Activated CD4-positive, alpha-beta T cell treated with anti-CD3 and anti-CD28 coated beads, Interleukin-2, amount 10 ng/mL, durations not matched to agents 7 days and 5 days (primary cell): ENCODE data around the gene ROR2. TPM values are rescaled to one million over a fixed set of nuclear protein-coding genes. Genes with fewer than 3 reads are reported as not detected.

Source experiments
- CTCF ChIA-PET: fragments of 350-600 bp; sonication (Branson Sonifier 250); formaldehyde crosslinking; loops from one replicate; lab custom pipeline; 2021; ENCODE audit warnings: antibody characterized with exemption; lab: Charles Lee
- POLR2A ChIA-PET: fragments of 350-600 bp; sonication (Branson Sonifier 250); formaldehyde crosslinking; loops from one replicate; lab custom pipeline; 2021; ENCODE audit warnings: antibody characterized with exemption; lab: Charles Lee
- DNase-seq: peaks from one replicate; pipeline ENCODE4 v3.0.0-alpha.2; 2020
- H3K27ac Mint-ChIP-seq: one replicate; pipeline ENCODE4 v1.8.0; 2021; ENCODE audit warnings: mild to moderate bottlenecking, moderate library complexity, mixed read lengths
- H3K27me3 Mint-ChIP-seq: one replicate; pipeline ENCODE4 v1.8.0; 2021; ENCODE audit warnings: mixed read lengths
- H3K36me3 Mint-ChIP-seq: one replicate; pipeline ENCODE4 v1.8.0; 2021; ENCODE audit warnings: low read depth, mixed read lengths
- H3K4me1 Mint-ChIP-seq: one replicate; pipeline ENCODE4 v1.8.0; 2021; ENCODE audit warnings: mixed read lengths
- H3K4me3 Mint-ChIP-seq: one replicate; pipeline ENCODE4 v1.8.0; 2021; ENCODE audit warnings: mild to moderate bottlenecking, moderate library complexity, mixed read lengths
- H3K9me3 Mint-ChIP-seq: one replicate; pipeline ENCODE4 v1.8.0; 2021; ENCODE audit warnings: mixed read lengths
- total RNA-seq, 2 experiments: library from RNA; stranded (reverse); gene quantifications; one replicate each; pipeline ENCODE4 v1.2.3, GENCODE V29; 2021

The ROR2 gene
- total RNA-seq, 2 experiments from 2014 or later, result 0.48 to 0.55 TPM

DNA sequence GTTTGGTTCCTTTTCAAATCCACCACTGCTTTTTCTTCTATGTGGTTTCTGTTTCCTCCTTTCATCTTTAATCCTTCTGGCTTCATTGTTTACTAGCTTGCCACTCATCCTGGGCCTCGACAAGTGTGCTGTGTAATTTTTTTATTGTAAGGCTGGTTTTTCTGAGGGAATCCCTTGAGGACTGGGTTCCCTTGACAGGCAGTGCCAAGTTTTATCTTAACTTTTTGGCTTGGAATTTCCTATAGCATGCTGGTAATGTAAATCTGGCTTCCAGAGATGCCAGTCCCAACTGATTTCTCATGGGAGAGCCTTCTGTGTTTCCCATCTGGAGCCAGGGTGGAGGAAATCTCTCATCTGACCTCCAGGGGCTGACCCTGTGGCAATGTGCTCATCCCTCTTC, 184.7 kb downstream of the ROR2 start:
- H3K4me1 Mint-ChIP-seq, result no peaks in the 10 kb centered on the region
- H3K4me3 Mint-ChIP-seq, result no peak overlapping the region
- no peaks in the 10 kb centered on the region for H3K36me3 Mint-ChIP-seq
- no peaks in the 10 kb centered on the region for H3K9me3 Mint-ChIP-seq
- ChIA-PET POLR2A (no interaction called here), CTCF (no interaction called here)
- no peak overlapping the region for H3K27ac Mint-ChIP-seq
- H3K27me3 Mint-ChIP-seq, result peaks cover 44% of the 10 kb centered on the region
- DNase-seq, result no peak

DNA sequence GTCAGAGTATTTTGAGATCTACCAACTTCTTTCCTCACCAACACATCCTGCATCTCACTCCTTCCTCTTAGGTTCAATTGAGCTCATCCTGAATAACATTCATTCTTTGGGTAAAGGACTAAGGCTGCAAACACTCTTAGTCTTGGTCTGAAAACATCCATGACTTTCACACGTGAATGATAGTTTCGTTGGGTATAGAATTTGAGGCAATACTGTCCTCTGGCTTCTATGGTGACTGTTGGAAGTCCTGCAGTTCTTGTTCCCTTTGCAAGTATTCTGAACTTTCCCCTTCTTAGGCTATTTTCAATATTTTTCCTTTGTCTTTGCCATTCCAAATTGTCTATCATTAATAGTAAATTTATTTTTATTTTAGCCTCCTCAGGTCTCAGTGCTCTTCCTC, 185.4 kb downstream of the ROR2 start:
- CTCF ChIA-PET, result interaction anchor here (1.4 kb wide), 1 partner anchor 330 kb away, joined by 3 read pairs; no protein-coding TSS in a partner anchor
- Mint-ChIP-seq H3K4me3 (no peak overlapping the region), H3K27ac (no peak overlapping the region), H3K9me3 (no peaks in the 10 kb centered on the region), H3K27me3 (peaks cover 44% of the 10 kb centered on the region), H3K36me3 (no peaks in the 10 kb centered on the region), H3K4me1 (no peaks in the 10 kb centered on the region)
- POLR2A ChIA-PET, result no interaction called here
- DNase-seq, result no peak

DNA sequence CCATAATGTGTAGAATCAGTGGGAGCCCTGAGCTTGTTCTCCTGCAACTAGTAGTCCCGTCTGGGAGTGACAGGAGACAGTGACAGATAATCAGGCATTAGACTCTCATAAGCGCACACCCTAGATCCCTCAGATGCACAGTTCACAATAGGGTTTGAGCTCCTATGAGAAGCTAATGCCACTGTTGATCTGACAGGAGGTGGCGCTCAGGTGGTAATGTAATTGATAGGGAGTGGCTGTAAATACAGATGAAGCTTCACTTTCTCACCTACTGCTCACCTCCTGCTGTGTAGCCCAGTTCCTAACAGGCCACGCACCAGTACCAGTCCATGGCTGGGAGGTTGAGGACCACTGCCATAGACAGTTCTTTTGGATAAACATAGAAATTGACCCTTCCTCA, 188.7 kb downstream of the ROR2 start:
- Mint-ChIP-seq H3K36me3 (no peaks in the 10 kb centered on the region), H3K4me1 (no peaks in the 10 kb centered on the region), H3K27ac (no peak overlapping the region), H3K9me3 (no peaks in the 10 kb centered on the region), H3K4me3 (no peak overlapping the region), H3K27me3 (peaks cover 33% of the 10 kb centered on the region)
- no peak for DNase-seq
- ChIA-PET POLR2A (no interaction called here), CTCF (interaction anchor here (1.5 kb wide), 1 partner anchor 18 kb away, joined by 3 read pairs; no protein-coding TSS in a partner anchor)

DNA sequence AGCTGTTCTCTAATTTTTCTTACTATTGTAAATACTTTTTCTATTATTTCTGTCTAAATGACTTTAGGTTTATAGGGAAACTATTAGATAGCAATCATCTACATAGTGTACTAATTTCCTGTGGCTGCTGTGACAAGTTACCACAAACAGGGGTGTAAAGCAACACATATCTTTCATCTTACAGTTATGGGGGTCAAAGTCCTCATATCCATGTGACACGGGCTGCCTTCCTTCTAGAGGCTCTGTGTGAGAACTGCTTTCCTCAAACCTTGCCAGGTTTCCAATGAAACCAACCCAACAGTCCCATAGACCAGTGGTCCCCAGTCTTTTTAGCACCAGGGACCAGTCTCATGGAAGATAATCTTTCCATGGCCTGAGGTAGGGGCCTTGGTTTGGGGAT, 189.1 kb downstream of the ROR2 start:
- ChIA-PET POLR2A (no interaction called here), CTCF (interaction anchor here (1.5 kb wide), 1 partner anchor 19 kb away, joined by 3 read pairs; no protein-coding TSS in a partner anchor)
- H3K4me1 Mint-ChIP-seq, result no peaks in the 10 kb centered on the region
- H3K9me3 Mint-ChIP-seq, result no peaks in the 10 kb centered on the region
- no peak overlapping the region for H3K4me3 Mint-ChIP-seq
- H3K36me3 Mint-ChIP-seq, result no peaks in the 10 kb centered on the region
- DNase-seq, result no peak
- H3K27me3 Mint-ChIP-seq, result peaks cover 29% of the 10 kb centered on the region
- no peak overlapping the region for H3K27ac Mint-ChIP-seq

DNA sequence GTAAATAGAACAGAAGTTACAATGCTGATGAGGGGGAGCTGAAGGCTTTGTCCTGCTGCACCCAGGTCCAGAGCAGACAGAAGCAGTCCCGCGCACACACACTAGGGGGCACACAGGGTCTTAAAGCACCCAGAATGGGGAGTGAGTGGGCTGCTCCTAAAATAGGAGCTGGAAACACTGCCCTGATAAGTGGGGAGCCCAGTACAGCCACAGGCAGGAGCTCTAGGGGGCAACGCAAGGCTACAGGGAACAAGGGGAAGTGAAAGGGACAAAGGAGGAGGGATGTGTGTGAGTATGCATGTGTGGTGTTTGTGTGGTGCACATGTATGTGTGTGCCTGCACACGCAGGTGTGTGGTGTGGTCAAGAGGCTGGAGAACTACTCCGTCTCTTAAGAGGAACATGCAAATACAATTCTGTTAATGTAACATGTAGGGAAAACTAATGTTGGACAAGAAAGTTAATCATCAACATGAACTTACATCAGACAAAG, 191.5 kb downstream of the ROR2 start:
- Mint-ChIP-seq H3K4me1 (no peaks in the 10 kb centered on the region), H3K9me3 (no peaks in the 10 kb centered on the region), H3K27ac (no peak overlapping the region), H3K36me3 (no peaks in the 10 kb centered on the region), H3K4me3 (no peak overlapping the region), H3K27me3 (peaks cover 19% of the 10 kb centered on the region)
- ChIA-PET POLR2A (no interaction called here), CTCF (interaction anchor here (1.0 to 1.2 kb wide), 2 partner anchors 13 to 187 kb away, joined by 3 read pairs; no protein-coding TSS in a partner anchor)
- peak; percentile 44 for DNase-seq

DNA sequence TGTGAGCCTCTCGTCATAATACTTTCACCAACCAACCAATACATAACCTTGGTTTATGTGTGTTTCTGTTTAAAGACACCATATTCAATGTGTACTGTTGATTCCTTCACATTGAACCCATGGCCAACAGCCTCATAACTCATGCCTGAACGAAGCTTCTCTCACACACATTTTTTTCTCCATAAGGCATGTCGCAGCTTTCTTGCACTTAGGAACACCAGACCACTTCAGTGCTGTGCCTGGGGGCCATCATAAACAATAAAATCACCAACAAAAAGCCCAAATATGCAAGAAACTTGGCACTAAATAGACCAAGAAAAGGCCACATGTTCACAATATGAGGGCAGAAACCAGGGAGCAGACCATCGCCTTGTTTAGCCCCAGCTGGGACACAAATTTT, 192.2 kb downstream of the ROR2 start:
- Mint-ChIP-seq H3K4me1 (no peaks in the 10 kb centered on the region), H3K9me3 (no peaks in the 10 kb centered on the region), H3K36me3 (no peaks in the 10 kb centered on the region), H3K27ac (no peak overlapping the region), H3K4me3 (no peak overlapping the region), H3K27me3 (peaks cover 13% of the 10 kb centered on the region)
- DNase-seq, result no peak
- ChIA-PET POLR2A (no interaction called here), CTCF (interaction anchor here (0.8 to 1.2 kb wide), 2 partner anchors 14 to 218 kb away, joined by 3 read pairs; no protein-coding TSS in a partner anchor)

DNA sequence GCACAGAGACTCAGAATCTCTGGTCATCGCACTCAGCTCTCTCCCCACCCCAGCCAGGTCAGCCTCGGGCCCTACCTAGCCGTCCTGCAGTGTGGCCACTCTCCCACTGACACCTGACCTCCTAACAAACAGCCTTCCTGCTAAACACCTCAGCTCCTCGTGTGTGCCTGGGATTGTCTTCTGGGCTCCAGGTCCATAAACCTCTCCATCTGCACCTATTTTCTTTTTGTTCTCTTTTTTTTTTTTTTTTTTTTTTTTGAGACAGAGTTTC, 193.6 kb downstream of the ROR2 start:
- no peak for DNase-seq
- Mint-ChIP-seq H3K36me3 (no peaks in the 10 kb centered on the region), H3K4me3 (no peak overlapping the region), H3K4me1 (no peaks in the 10 kb centered on the region), H3K27ac (no peak overlapping the region), H3K27me3 (peaks cover 14% of the 10 kb centered on the region), H3K9me3 (no peaks in the 10 kb centered on the region)
- POLR2A ChIA-PET, result no interaction called here
- CTCF ChIA-PET, result no interaction called here

DNA sequence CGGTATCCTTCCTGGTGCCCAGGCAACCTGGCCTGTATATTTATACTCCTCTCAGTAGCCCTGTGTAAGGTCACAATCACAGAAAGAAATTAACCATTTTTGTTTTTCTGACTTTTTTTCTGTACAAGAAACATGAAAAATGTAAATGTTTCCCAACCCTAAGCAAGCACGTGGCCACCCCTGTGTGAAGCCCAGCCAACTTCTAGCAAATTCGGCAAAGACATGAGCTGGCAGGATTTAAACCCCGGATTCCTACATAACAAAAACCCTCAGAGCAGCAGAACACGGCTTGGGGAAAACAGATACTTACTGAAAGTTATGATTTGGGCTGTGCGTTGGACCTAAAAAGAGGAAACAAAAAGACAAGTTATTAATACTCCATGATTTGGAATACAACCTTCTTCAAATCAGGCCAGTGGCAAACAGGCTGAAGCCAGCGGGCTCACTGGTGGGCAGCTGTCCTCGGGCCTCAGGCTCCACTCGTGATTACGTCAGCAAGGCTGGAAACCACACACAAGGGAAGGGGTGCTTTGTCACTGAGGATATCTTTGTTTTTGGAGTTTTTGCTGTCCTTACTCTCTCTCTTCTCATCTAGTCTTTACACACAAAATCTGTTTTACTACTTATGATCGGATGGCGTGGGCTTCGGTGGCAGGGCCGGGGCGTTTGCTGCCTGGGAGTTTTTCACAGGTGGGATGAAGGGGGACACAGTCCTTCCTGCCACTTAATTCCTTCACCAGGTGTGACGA, 194.1 kb downstream of the ROR2 start:
- H3K4me1 Mint-ChIP-seq, result no peaks in the 10 kb centered on the region
- no peak overlapping the region for H3K4me3 Mint-ChIP-seq
- H3K27me3 Mint-ChIP-seq, result peaks cover 17% of the 10 kb centered on the region
- ChIA-PET CTCF (no interaction called here), POLR2A (no interaction called here)
- H3K27ac Mint-ChIP-seq, result no peak overlapping the region
- no peak for DNase-seq
- no peaks in the 10 kb centered on the region for H3K9me3 Mint-ChIP-seq
- no peaks in the 10 kb centered on the region for H3K36me3 Mint-ChIP-seq

DNA sequence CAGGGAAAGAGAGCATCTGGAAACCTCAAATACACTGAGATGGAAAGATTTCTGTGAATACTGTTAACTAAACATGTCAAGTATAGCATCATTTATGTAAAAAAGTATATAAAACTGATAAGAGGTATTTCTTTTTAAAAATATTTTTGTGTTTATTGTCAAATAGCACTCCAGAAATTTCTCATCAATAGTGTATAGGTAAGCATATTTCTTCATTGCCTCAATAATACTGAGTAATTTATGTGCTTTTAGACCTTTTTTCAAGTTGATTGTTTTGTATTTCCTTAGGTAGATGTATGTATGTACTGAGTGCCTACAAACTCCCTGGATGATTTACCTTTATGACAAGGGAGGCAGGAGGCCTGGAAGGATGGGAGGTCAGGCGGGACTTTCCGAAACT, 196.3 kb downstream of the ROR2 start:
- no peak for DNase-seq
- Mint-ChIP-seq H3K27me3 (peaks cover 25% of the 10 kb centered on the region), H3K9me3 (no peaks in the 10 kb centered on the region), H3K36me3 (no peaks in the 10 kb centered on the region), H3K27ac (no peak overlapping the region), H3K4me3 (no peak overlapping the region), H3K4me1 (no peaks in the 10 kb centered on the region)
- ChIA-PET CTCF (no interaction called here), POLR2A (no interaction called here)

DNA sequence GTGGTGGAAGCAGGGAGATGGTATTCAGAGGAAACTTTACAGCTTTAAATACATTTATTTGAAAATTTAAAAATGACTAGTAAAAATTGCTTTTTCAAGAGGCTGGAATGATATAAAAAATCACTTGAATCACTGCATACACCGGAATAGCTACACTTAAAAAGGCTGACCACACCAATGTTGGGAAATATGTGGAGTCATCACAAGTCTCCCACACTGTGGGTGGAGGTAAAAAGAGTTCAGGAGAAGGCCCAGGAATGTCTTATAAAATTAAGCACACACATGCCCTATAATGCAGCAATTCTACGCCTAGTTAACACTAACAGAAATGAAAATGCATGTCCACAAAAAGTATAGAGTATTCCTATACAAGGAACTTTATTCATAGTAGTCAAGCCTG, 198.1 kb downstream of the ROR2 start:
- Mint-ChIP-seq H3K27ac (no peak overlapping the region), H3K27me3 (peaks cover 31% of the 10 kb centered on the region), H3K9me3 (no peaks in the 10 kb centered on the region), H3K4me3 (no peak overlapping the region), H3K4me1 (no peaks in the 10 kb centered on the region), H3K36me3 (no peaks in the 10 kb centered on the region)
- ChIA-PET CTCF (no interaction called here), POLR2A (no interaction called here)
- no peak for DNase-seq

DNA sequence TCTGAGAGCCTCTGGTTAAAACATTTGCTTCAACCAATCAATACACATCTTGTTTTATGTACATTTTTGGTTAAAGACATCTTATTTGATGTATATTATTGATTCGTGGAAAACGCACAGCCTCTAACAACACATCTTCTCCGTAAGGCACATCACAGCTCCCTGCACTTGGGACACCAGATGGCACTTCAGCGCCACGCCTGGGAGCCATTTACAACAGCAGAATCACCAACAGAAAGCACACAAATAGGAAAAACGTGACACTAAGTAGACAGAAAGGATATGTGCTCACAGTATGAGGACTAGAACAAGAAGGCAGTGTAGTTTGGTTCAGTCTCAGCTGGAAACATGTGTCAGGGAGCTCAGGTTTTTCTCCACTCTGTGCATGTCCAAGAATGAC, 199.7 kb downstream of the ROR2 start:
- no peak overlapping the region for H3K27ac Mint-ChIP-seq
- H3K9me3 Mint-ChIP-seq, result no peaks in the 10 kb centered on the region
- peaks cover 31% of the 10 kb centered on the region for H3K27me3 Mint-ChIP-seq
- DNase-seq, result no peak
- H3K4me3 Mint-ChIP-seq, result no peak overlapping the region
- no peaks in the 10 kb centered on the region for H3K4me1 Mint-ChIP-seq
- CTCF ChIA-PET, result no interaction called here
- POLR2A ChIA-PET, result no interaction called here
- H3K36me3 Mint-ChIP-seq, result no peaks in the 10 kb centered on the region

DNA sequence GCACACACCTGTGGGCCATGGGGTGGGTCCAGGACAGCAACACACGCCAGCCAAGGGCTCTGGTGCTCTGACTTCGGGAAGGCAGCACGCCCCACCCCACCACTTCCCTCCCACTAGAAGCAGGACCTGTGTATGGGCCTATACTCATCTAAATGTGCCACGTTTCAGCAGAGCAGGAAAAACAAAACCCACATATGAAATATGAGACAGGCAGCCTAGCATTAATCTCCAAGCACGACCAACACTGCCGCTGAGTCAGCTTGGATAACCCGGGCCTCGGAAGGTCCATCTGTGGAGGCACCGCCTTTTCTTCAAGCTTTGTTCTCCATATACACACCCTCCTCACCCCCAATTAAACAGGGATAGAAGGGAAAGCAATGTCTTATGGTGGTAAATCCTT, 203.1 kb downstream of the ROR2 start:
- no peak overlapping the region for H3K27ac Mint-ChIP-seq
- DNase-seq, result no peak
- peaks cover 20% of the 10 kb centered on the region for H3K27me3 Mint-ChIP-seq
- ChIA-PET CTCF (no interaction called here), POLR2A (no interaction called here)
- H3K4me3 Mint-ChIP-seq, result no peak overlapping the region
- H3K36me3 Mint-ChIP-seq, result no peaks in the 10 kb centered on the region
- H3K4me1 Mint-ChIP-seq, result no peaks in the 10 kb centered on the region
- H3K9me3 Mint-ChIP-seq, result no peaks in the 10 kb centered on the region

DNA sequence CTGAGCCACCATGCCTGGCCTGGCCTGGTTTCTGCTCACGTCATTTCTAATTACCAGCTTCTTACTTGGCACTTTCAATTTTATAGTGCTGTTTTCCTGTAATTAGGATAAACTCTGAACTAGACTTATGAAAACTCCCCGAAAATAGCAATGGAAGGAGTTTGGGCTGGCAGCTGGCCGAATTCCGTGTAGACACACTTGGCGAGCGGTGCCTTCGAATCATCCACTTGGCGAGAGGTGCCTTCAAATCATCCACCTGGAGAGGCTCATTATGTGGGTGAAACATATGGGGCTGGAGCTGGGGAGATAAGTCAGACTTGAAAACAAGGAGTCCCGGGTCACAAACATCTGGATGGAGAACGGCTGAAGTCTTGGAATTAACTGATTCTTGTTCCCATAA, 203.7 kb downstream of the ROR2 start:
- Mint-ChIP-seq H3K36me3 (no peaks in the 10 kb centered on the region), H3K4me1 (no peaks in the 10 kb centered on the region), H3K27ac (no peak overlapping the region), H3K4me3 (no peak overlapping the region), H3K27me3 (peaks cover 17% of the 10 kb centered on the region), H3K9me3 (no peaks in the 10 kb centered on the region)
- ChIA-PET CTCF (no interaction called here), POLR2A (no interaction called here)
- DNase-seq, result no peak

DNA sequence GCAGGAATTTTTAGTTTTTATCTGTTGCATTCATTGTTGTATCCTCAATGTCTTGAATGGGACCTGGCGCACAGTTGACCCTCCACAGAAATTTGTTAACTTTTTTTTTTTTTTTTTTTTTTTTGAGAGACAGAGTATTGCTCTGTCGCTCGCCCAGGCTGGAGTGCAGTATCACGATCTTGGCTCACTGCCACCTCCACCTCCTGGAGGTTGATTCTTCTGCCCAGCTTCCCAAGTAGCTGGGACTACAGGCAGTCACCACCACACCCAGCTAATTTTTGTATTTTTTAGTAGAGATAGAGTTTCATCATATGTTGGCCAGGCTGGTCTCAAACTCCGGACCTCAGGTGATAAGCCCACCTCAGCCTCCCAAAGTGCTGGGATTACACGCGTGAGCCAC, 205.9 kb downstream of the ROR2 start:
- H3K9me3 Mint-ChIP-seq, result no peaks in the 10 kb centered on the region
- ChIA-PET POLR2A (no interaction called here), CTCF (no interaction called here)
- no peak for DNase-seq
- no peak overlapping the region for H3K27ac Mint-ChIP-seq
- no peaks in the 10 kb centered on the region for H3K4me1 Mint-ChIP-seq
- H3K27me3 Mint-ChIP-seq, result peaks cover 8% of the 10 kb centered on the region
- H3K36me3 Mint-ChIP-seq, result no peaks in the 10 kb centered on the region
- H3K4me3 Mint-ChIP-seq, result no peak overlapping the region
